GM12864 (cell line): ENCODE measurements around the gene FEZF2.

Experiments used
- DNase-seq: peaks from one replicate; pipeline ENCODE4 v3.0.0-alpha.2; 2011; ENCODE audit warnings: low read depth
- H3K4me3 ChIP-seq: 2 replicates; pipeline ENCODE4 v1.5.1; 2011; ENCODE audit warnings: mild to moderate bottlenecking, low read depth, low read length, control low read depth
- CTCF ChIP-seq: IDR thresholded peaks from 2 replicates; pipeline ENCODE4 v1.5.1; 2011; ENCODE audit warnings: low read depth, mild to moderate bottlenecking, moderate library complexity, low read length, control low read depth, inconsistent platforms; ENCODE audit errors: missing control alignments

The FEZF2 gene

DNA sequence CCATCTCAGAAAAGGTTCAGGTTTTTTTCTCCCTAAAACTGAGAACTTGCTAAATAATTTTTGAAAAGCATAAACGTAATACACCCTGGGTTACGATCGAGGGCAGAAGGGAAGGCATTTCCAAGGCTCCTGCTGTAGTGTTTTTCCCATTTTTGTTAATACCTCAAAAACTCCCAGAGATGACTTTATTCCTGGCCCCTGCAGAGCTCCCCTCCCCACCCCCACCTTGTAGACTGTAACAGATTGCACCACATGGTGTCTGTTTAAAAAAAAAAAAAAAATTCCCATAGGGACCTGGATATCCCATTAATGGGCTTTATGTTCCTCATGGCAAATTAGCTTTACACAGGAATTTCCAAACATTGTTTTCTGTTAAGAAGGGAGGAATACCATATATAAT is 38.2 kb downstream of the FEZF2 start:
- TF ChIP-seq CTCF: no peak
- DNase-seq: no peak
- H3K4me3 ChIP-seq: no peak overlapping the region

DNA sequence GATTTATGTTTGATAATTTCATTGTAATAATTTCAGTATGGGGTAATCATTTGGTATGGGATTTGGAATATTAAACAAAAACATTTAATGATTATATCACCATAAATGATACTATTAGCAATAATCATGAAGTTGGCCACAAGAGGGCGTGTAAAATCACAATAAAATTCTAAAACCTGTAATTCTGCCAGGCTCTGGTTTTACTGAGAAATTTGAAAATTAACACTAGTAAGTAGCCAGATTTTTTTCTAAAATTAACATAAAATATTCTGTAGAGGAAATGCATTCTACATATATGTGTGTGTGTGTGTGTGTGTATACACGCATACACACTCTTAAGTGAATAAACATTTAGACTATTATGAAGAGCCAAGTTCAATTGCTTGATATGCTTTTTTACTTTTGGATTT is 40.5 kb downstream of the FEZF2 start:
- peak; percentile 42 for TF ChIP-seq CTCF
- DNase-seq: no peak

DNA sequence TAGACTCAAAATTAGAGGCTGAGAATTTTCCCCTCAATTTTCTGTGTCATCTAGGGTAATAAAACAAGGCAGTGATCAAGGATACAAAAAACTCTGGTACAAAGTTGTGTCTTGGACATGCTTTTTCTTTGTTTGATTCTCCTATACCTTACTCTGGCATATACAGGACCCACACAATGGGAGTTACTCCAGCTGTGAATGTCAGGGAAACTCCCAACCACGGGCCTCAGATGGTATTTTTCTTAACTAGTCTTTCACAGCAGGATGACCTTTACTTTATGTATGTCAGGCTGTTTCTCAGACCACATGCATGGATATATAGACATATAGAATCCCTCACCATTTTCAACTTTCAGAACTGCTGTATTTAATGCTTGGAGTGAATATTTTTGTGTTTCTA is 41.3 kb downstream of the FEZF2 start:
- no peak for DNase-seq
- no peak for TF ChIP-seq CTCF
- no peak overlapping the region for H3K4me3 ChIP-seq

More for the DNA sequence above, 40.5 kb downstream of the FEZF2 start:
- H3K4me3 ChIP-seq: no peak overlapping the region

DNA sequence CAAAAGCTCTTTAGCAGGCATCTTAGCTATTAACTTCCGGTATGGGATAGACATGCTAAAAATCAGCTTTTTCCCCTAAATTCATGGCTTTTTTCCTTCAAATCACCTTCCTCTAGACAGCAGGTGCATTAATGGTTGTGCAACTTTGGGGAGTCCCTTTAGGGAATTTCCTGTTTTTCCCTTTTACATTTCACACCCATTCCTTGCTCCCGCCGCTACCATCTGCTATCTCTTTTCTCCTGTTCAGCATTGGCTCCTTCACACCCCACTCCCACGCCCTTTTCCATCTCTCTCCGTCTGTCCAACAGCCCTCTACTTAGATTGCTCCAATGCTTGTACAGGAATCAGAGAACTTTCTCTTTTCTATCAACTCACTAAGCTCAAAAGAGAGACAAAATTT is 43.4 kb downstream of the FEZF2 start:
- no peak overlapping the region for H3K4me3 ChIP-seq
- TF ChIP-seq CTCF: no peak
- no peak for DNase-seq

- no peak for TF ChIP-seq CTCF
- H3K4me3 ChIP-seq: no peak overlapping the region
- no peak for DNase-seq
Measured at GRCh38 chr3:62325896-62326295, 47.5 kb downstream of the FEZF2 start.

GRCh38 chr3:62323241-62323640 is 50.1 kb downstream of the FEZF2 start:
- TF ChIP-seq CTCF: no peak
- DNase-seq: no peak

More at GRCh38 chr3:62323241-62323640, 50.1 kb downstream of the FEZF2 start:
- H3K4me3 ChIP-seq: no peak overlapping the region
